ENCODE results near the gene CD163L1.
"Not testable (repeated sequence)": the region's sequence is repeated elsewhere in the genome, so short reads cannot be mapped to it uniquely, and the experiment has no call there.

CD163L1 gene

GRCh38 chr12:7346551-7347225 lies 97.3 kb downstream of the CD163L1 start:
- TF ChIP-seq, protein P1, sequence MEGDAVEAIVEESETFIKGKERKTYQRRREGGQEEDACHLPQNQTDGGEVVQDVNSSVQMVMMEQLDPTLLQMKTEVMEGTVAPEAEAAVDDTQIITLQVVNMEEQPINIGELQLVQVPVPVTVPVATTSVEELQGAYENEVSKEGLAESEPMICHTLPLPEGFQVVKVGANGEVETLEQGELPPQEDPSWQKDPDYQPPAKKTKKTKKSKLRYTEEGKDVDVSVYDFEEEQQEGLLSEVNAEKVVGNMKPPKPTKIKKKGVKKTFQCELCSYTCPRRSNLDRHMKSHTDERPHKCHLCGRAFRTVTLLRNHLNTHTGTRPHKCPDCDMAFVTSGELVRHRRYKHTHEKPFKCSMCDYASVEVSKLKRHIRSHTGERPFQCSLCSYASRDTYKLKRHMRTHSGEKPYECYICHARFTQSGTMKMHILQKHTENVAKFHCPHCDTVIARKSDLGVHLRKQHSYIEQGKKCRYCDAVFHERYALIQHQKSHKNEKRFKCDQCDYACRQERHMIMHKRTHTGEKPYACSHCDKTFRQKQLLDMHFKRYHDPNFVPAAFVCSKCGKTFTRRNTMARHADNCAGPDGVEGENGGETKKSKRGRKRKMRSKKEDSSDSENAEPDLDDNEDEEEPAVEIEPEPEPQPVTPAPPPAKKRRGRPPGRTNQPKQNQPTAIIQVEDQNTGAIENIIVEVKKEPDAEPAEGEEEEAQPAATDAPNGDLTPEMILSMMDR (IDR thresholded peaks at IDR 0.05) = no peak
- Histone ChIP-seq H3K4me3 (no peak overlapping the region), H3K36me3 (no peaks in the 10 kb centered on the region), H3K27ac (no peak overlapping the region), H3K27me3 (no peaks in the 10 kb centered on the region), H3K9me3 (peaks cover 0 to 10% (median 7%) of the 10 kb centered on the region in 3 donors), H3K4me1 (no peaks in the 10 kb centered on the region)
- intact Hi-C loops (cut with DNase I; ENCODE audit: low total_unique reads) = no loop called here
- no peak for DNase-seq

DNA sequence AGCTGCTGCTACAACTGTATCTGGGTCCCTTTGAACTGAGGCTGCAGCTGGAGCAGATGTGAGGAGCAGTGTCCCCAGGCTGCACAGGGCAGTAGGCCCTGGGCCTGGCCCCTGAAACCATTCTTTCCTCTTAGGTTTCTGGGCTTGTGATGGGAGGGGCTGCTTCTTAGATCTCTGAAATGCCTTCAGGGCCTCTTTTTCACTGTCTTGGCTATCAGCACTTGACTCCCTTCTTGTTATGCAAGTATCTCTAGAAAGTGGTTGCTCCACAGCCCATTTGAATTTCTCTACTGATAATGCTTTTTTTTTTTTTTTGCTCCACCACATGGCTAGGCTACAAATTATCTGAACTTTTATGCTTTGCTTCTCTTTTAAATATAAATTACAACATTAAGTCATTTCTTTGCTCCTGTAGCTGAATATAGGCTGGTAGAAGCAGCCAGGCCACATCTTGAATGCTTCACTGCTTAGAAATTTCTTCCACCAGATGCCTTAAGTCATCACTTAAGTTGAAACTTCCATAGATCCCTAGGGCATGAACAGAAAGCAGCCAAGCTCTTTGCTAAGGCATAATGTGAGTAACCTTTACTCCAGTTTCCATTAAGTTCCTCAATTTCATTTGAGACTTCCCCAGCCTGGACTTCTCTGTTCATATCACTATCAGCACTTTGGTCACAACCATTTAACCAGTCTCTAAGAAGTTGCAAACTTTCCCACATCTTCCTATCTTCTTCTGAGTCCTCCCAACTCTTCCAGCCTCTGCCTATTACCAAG lies 98.9 kb downstream of the CD163L1 start:
- TF ChIP-seq, protein P1 (IDR thresholded peaks at IDR 0.05) = no peak
- Histone ChIP-seq H3K27me3 (no peaks in the 10 kb centered on the region), H3K4me1 (no peaks in the 10 kb centered on the region), H3K27ac (no peak overlapping the region), H3K9me3 (peaks cover 0 to 10% (median 7%) of the 10 kb centered on the region in 3 donors), H3K36me3 (no peaks in the 10 kb centered on the region), H3K4me3 (no peak overlapping the region)
- intact Hi-C loops (cut with DNase I; ENCODE audit: low total_unique reads) = no loop called here
- no peak for DNase-seq

DNA sequence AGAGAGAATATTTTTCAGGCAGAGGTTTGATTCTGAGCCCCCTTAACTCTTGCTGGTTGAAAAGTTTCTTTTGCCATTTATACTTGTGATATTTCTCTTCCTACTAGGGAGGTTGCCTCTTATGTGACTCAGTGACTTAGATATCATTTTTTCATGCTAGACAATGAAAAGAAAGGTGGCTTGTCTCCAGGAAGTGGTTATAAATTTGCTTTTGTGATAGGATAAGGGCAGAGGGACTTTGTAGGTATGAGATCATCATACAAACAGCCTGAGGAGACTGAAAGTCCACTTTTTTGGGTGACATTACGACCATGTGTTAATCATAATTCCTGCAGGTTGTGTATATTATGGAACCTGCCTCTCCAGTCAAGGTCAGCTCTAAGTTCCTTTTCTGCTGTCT lies 104.3 kb downstream of the CD163L1 start:
- Histone ChIP-seq H3K4me1 (no peaks in the 10 kb centered on the region), H3K4me3 (no peak overlapping the region), H3K36me3 (no peaks in the 10 kb centered on the region), H3K27ac (no peak overlapping the region), H3K9me3 (peaks cover 0 to 8% (median 5%) of the 10 kb centered on the region in 3 donors), H3K27me3 (no peaks in the 10 kb centered on the region)
- intact Hi-C loops (cut with DNase I; ENCODE audit: low total_unique reads) = no loop called here
- DNase-seq = no peak
- TF ChIP-seq, protein P1 (IDR thresholded peaks at IDR 0.05) = no peak

DNA sequence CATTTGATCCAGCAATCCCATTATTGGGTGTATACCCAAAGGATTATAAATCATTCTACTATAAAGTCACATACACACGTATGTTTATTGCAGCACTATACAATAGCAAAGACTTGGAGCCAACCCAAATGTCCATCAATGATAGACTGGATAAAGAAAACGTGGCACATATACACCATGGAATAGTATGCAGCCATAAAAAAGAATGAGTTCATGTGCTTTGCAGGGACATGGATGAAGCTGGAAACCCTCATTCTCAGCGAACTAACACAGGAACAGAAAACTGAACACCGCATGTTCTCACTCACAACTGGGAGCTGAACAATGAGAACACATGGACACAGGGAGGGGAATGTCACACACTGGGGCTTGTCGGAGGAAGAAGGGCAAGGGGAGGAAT lies 106.2 kb downstream of the CD163L1 start:
- H3K4me1 ChIP-seq; H3K27ac ChIP-seq; H3K36me3 ChIP-seq; H3K9me3 ChIP-seq; H3K4me3 ChIP-seq; intact Hi-C loops (cut with DNase I; ENCODE audit: low total_unique reads); H3K27me3 ChIP-seq; DNase-seq: not testable (repeated sequence)

DNA sequence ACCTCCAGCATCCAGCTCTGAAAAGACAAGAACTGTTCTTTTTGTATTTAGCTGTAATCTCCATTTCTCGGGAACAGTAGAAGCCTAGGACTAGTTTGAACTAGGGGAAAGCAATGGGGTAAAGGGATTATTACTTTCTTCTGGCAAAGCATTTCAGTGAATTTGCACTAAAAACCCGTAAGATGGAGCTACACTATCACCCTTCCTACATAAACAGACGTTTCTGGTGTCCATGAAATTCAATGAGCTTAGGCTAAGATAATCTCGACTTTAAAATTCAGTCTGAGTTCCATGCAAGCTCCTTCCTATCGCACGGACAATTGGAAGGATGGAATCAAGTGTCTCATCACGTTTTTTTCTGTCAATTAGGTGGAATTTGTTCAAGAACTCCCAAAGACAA lies 116.0 kb downstream of the CD163L1 start:
- intact Hi-C loops (cut with DNase I; ENCODE audit: low total_unique reads) = no loop called here
- H3K9me3 ChIP-seq = peaks cover 0 to 9% (median 0%) of the 10 kb centered on the region in 3 donors
- no peak overlapping the region for H3K27ac ChIP-seq
- no peaks in the 10 kb centered on the region for H3K36me3 ChIP-seq
- H3K4me1 ChIP-seq = no peaks in the 10 kb centered on the region
- H3K4me3 ChIP-seq = no peak overlapping the region
- no peak for DNase-seq
- TF ChIP-seq, protein P1 (IDR thresholded peaks at IDR 0.05) = no peak
- no peaks in the 10 kb centered on the region for H3K27me3 ChIP-seq

GRCh38 chr12:7324176-7324575 lies 119.8 kb downstream of the CD163L1 start:
- TF ChIP-seq, protein P1 (IDR thresholded peaks at IDR 0.05) = no peak
- Histone ChIP-seq H3K4me1 (no peaks in the 10 kb centered on the region), H3K27ac (no peak overlapping the region), H3K27me3 (no peaks in the 10 kb centered on the region), H3K9me3 (no peaks in the 10 kb centered on the region), H3K36me3 (no peaks in the 10 kb centered on the region), H3K4me3 (no peak overlapping the region)
- intact Hi-C loops (cut with DNase I; ENCODE audit: low total_unique reads) = no loop called here
- DNase-seq = no peak
